ENCODE data around the gene C22orf23.

The C22orf23 gene

GRCh38 chr22:37983860-37984791 is 30.7 kb upstream of the C22orf23 start, which contains the start of gene SOX10:
Gene SOX10 (minus strand): TSS chr22:37984555. CDS start chr22:37983784, 771 bp downstream.
- Histone ChIP-seq H3K4me3 (ENCODE audit: low read depth, low read length) (peak within 1 kb of the TSS; percentile 32), H2AFZ (ENCODE audit: insufficient read depth, low read length, poor library complexity) (no peak within 1 kb of the TSS), H4K12ac (ENCODE audit: low read depth, low read length) (no peak within 1 kb of the TSS), H2BK5ac (ENCODE audit: low read depth, low read length, poor library complexity) (no peak within 1 kb of the TSS), H3K79me1 (ENCODE audit: low read length) (no peaks in the 10 kb centered on the region), H3K23ac (ENCODE audit: low read length) (no peak within 1 kb of the TSS), H3K9me3 (ENCODE audit: insufficient read depth, low read depth, low read length) (peaks cover 4% of the 10 kb centered on the region), H3K27me3 (ENCODE audit: insufficient read depth, low read length) (peaks cover 23% of the 10 kb centered on the region), H2AK5ac (ENCODE audit: low read length) (no peak within 1 kb of the TSS), H3K27ac (ENCODE audit: low read depth, low read length) (no peak within 1 kb of the TSS), H3K4me1 (ENCODE audit: control insufficient read depth in 1 of 2, insufficient read depth in 2 of 2, low read length in 2 of 2) (peaks cover 7 to 10% of the 10 kb centered on the region in 2 experiments), H3K9ac (ENCODE audit: low read length) (no peak within 1 kb of the TSS), H3K79me2 (ENCODE audit: control insufficient read depth, insufficient read depth, low read length, poor library complexity) (no peaks in the 10 kb centered on the region), H3K18ac (ENCODE audit: low read length) (no peak within 1 kb of the TSS), H4K8ac (ENCODE audit: low read depth, low read length) (no peak within 1 kb of the TSS), H2BK120ac (ENCODE audit: insufficient read depth, low read length, poor library complexity) (no peak within 1 kb of the TSS), H3K14ac (ENCODE audit: low read length) (no peak within 1 kb of the TSS), H3K36me3 (ENCODE audit: control insufficient read depth in 1 of 2, insufficient read depth in 2 of 2, low read length in 2 of 2) (no peaks in the 10 kb centered on the region), H3K4ac (ENCODE audit: low read depth, low read length) (no peak within 1 kb of the TSS), H3K4me2 (ENCODE audit: low read length) (peak within 1 kb of the TSS; percentile 42), H4K91ac (ENCODE audit: low read depth, low read length) (no peak within 1 kb of the TSS), H2BK12ac (ENCODE audit: low read length) (no peak within 1 kb of the TSS)
- WGBS (ENCODE audit: extremely low coverage, insufficient coverage, insufficient read length): no CpG with 5 or more reads among the region's 42 CpGs
- no peak for DNase-seq

GRCh38 chr22:37982938-37983859 is 29.8 kb upstream of the C22orf23 start:
- H3K4me3 ChIP-seq (ENCODE audit: low read depth, low read length): peak overlapping the region; percentile 32
- no peak overlapping the region for H2BK12ac ChIP-seq (ENCODE audit: low read length)
- no peak overlapping the region for H4K8ac ChIP-seq (ENCODE audit: low read depth, low read length)
- H4K91ac ChIP-seq (ENCODE audit: low read depth, low read length): no peak overlapping the region
- no peak overlapping the region for H2AFZ ChIP-seq (ENCODE audit: insufficient read depth, low read length, poor library complexity)
- no peak overlapping the region for H2AK5ac ChIP-seq (ENCODE audit: low read length)
- no peak for DNase-seq
- no CpG with 5 or more reads among the region's 84 CpGs for WGBS (ENCODE audit: extremely low coverage, insufficient coverage, insufficient read length)
- peaks cover 4% of the 10 kb centered on the region for H3K9me3 ChIP-seq (ENCODE audit: insufficient read depth, low read depth, low read length)
- no peak overlapping the region for H2BK5ac ChIP-seq (ENCODE audit: low read depth, low read length, poor library complexity)
- H3K4ac ChIP-seq (ENCODE audit: low read depth, low read length): no peak overlapping the region
- H3K9ac ChIP-seq (ENCODE audit: low read length): no peak overlapping the region
- peak overlapping the region; percentile 42 for H3K4me2 ChIP-seq (ENCODE audit: low read length)
- no peak overlapping the region for H3K14ac ChIP-seq (ENCODE audit: low read length)
- no peaks in the 10 kb centered on the region for H3K79me2 ChIP-seq (ENCODE audit: control insufficient read depth, insufficient read depth, low read length, poor library complexity)
- H3K79me1 ChIP-seq (ENCODE audit: low read length): no peaks in the 10 kb centered on the region
- H3K27me3 ChIP-seq (ENCODE audit: insufficient read depth, low read length): peaks cover 23% of the 10 kb centered on the region
- peaks cover 7 to 10% of the 10 kb centered on the region in 2 experiments for H3K4me1 ChIP-seq (ENCODE audit: control insufficient read depth in 1 of 2, insufficient read depth in 2 of 2, low read length in 2 of 2)
- no peak overlapping the region for H3K18ac ChIP-seq (ENCODE audit: low read length)
- no peak overlapping the region for H3K27ac ChIP-seq (ENCODE audit: low read depth, low read length)
- H3K36me3 ChIP-seq (ENCODE audit: control insufficient read depth in 1 of 2, insufficient read depth in 2 of 2, low read length in 2 of 2): no peaks in the 10 kb centered on the region
- no peak overlapping the region for H2BK120ac ChIP-seq (ENCODE audit: insufficient read depth, low read length, poor library complexity)
- no peak overlapping the region for H4K12ac ChIP-seq (ENCODE audit: low read depth, low read length)
- no peak overlapping the region for H3K23ac ChIP-seq (ENCODE audit: low read length)

DNA sequence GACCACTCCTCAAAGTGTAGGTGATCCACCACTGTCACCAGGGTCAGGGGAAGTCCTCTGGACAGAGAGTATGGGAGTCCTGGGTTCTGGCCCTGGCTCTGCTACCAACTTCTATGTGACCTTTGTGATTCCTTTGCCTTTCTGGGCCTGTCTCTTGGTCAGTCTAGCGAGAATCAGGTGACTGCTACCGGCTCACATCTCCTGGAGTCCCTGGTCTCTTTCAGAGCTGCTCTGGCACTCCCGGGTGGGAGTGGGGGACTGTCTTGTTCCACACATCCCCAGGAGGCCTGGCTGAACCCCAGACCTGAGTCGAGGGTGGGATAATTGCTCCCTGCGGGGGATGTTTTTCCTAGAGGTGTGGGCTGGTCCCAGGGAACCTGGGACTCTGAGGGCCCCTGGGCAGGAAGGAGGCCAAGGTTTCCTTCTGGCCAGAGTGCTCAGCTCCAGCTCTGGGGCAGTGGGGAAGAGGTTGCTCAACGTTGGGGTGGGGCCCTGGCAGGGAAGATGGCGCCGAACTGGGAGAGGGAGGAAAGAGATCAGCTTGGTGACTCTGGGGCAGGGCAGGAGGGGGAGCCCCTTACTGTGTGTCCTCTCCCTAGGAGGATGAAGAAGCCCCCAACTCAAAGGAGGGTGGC is 28.9 kb upstream of the C22orf23 start:
- Histone ChIP-seq H2BK5ac (ENCODE audit: low read depth, low read length, poor library complexity) (no peak overlapping the region), H3K36me3 (ENCODE audit: control insufficient read depth in 1 of 2, insufficient read depth in 2 of 2, low read length in 2 of 2) (no peaks in the 10 kb centered on the region), H4K8ac (ENCODE audit: low read depth, low read length) (no peak overlapping the region), H3K79me2 (ENCODE audit: control insufficient read depth, insufficient read depth, low read length, poor library complexity) (no peaks in the 10 kb centered on the region), H3K79me1 (ENCODE audit: low read length) (no peaks in the 10 kb centered on the region), H3K9me3 (ENCODE audit: insufficient read depth, low read depth, low read length) (peaks cover 4% of the 10 kb centered on the region), H2BK12ac (ENCODE audit: low read length) (no peak overlapping the region), H3K27ac (ENCODE audit: low read depth, low read length) (no peak overlapping the region), H3K14ac (ENCODE audit: low read length) (no peak overlapping the region), H4K91ac (ENCODE audit: low read depth, low read length) (no peak overlapping the region), H3K18ac (ENCODE audit: low read length) (no peak overlapping the region), H3K4me1 (ENCODE audit: control insufficient read depth in 1 of 2, insufficient read depth in 2 of 2, low read length in 2 of 2) (peaks cover 7 to 10% of the 10 kb centered on the region in 2 experiments), H2AFZ (ENCODE audit: insufficient read depth, low read length, poor library complexity) (no peak overlapping the region), H3K27me3 (ENCODE audit: insufficient read depth, low read length) (peaks cover 23% of the 10 kb centered on the region), H2BK120ac (ENCODE audit: insufficient read depth, low read length, poor library complexity) (no peak overlapping the region), H2AK5ac (ENCODE audit: low read length) (no peak overlapping the region), H3K4ac (ENCODE audit: low read depth, low read length) (no peak overlapping the region), H3K9ac (ENCODE audit: low read length) (no peak overlapping the region), H3K23ac (ENCODE audit: low read length) (no peak overlapping the region), H3K4me3 (ENCODE audit: low read depth, low read length) (no peak overlapping the region), H4K12ac (ENCODE audit: low read depth, low read length) (no peak overlapping the region), H3K4me2 (ENCODE audit: low read length) (no peak overlapping the region)
- DNase-seq: no peak
- WGBS (ENCODE audit: extremely low coverage, insufficient coverage, insufficient read length): no CpG with 5 or more reads among the region's 8 CpGs
